HG02759 (cell line): ENCODE data around the gene RCL1.
"Not testable (repeated sequence)": the region's sequence is repeated elsewhere in the genome, so short reads cannot be mapped to it uniquely, and the experiment has no call there.

ENCODE experiments used
- ATAC-seq: cut with Tn5 transposase; IDR thresholded peaks from one replicate; pipeline ENCODE4 v1.9.1; 2021; ENCODE audit warnings: mild to moderate bottlenecking, moderate library complexity; ENCODE audit not compliant: unreplicated experiment

Gene RCL1

DNA sequence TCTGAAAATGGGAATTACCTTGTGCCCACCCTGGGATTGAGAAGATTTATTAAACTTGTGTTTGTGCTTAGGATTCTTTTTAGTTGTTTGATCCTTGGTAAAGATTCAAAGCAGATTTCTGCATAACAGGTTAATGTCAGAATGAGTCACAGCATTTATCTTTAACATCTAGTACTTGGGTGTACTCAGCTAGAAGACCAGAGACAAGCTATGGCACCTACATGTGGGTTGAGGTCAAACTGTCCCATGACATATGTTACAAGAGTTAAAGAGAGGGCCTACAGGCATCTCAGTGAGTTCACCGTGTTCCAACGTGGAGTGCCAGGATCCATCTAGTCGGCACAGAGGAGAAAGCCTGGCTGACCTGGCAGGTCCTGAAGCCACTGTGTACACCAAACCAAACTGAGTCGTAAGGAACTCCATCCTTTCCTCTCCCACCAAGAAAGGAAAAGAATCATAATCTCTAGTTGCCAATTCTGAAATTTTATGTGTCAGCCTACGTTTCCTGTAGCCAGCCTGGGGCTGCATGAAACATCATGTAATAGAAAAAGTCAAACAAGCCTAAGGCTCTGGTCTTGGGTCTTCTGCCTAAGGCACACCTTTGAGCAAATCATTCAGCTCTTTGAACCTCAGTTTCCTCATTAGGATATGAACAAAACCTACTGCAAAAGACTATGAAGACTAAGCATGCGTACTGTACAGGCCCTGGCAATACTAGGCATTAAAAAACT is 73.7 kb downstream of the RCL1 start:
- ATAC-seq: no peak

- no peak for ATAC-seq
These were observed 80.3 kb downstream of the RCL1 start for GRCh38 chr9:4873066-4873465.

- no peak for ATAC-seq
These were observed 82.8 kb downstream of the RCL1 start for GRCh38 chr9:4875559-4875958.

DNA sequence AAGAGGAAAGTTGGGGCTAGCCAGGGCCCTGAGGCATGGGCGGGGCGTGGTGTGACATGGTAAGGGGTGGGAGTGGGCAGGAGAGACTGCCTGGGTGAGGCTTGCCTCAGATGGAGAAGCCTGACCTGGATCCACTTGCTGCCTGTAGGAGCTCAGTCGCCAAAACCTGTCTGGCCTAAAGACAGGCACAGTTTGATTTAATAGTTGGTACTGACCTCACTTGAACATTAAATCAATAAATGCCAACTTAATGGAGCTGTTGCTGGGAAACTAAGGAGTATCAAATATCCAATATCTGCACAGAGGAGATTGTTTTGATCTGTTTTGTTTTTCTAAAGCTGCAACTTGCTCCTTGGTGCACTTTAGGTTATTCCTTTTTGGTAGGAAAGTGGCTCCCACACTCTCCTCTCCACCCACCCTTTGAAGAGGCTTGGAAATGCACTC is 86.4 kb downstream of the RCL1 start:
- ATAC-seq: no peak

GRCh38 chr9:4883326-4883873 is 90.7 kb downstream of the RCL1 start:
- ATAC-seq: no peak

DNA sequence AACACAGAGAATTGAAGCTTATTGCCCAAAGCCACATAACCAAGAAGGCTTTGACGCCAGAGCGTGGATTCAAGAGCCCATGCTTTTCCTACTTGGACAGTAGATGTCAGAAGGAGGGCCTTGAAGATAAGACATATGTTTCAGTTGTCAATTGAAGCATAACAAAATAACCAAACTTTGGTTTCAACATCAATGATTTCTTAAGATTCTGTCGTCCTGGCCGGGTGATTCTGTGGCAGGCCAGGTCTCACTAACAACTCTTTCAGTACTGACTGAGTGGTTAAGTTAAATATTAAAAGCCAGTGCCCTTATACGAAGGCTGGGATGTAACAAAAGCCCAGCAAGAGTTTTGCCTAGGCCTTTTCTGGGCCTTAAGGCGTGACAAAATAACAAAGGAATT is 94.0 kb downstream of the RCL1 start:
- ATAC-seq: peak; percentile 98

- no peak for ATAC-seq
These were observed 94.8 kb downstream of the RCL1 start for GRCh38 chr9:4887556-4887955.

GRCh38 chr9:4890242-4890641 is 97.5 kb downstream of the RCL1 start:
- no peak for ATAC-seq

- no peak for ATAC-seq
These were observed 98.2 kb downstream of the RCL1 start for GRCh38 chr9:4890929-4891328.

GRCh38 chr9:4891674-4892073 is 98.9 kb downstream of the RCL1 start:
- ATAC-seq: no peak

GRCh38 chr9:4892501-4893194 is 99.9 kb downstream of the RCL1 start:
- no peak for ATAC-seq

- no peak for ATAC-seq
These were observed 101.3 kb downstream of the RCL1 start for GRCh38 chr9:4894076-4894475.

DNA sequence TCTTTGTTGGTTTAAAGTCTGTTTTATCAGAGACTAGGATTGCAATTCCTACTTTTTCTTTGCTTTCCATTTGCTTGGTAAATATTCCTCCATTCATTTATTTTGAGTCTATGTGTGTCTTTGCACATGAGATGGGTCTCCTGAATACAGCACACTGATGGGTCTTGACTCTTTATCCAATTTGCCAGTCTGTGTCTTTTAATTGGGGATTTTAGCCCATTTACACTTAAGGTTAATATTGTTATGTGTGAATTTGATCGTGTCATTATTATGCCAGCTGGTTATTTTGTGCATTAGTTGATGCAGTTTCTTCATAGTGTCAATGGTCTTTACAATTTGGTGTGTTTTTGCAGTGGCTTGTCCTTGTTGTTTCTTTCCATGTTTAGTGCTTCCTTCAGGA is 107.1 kb downstream of the RCL1 start:
- ATAC-seq: not testable (repeated sequence)

DNA sequence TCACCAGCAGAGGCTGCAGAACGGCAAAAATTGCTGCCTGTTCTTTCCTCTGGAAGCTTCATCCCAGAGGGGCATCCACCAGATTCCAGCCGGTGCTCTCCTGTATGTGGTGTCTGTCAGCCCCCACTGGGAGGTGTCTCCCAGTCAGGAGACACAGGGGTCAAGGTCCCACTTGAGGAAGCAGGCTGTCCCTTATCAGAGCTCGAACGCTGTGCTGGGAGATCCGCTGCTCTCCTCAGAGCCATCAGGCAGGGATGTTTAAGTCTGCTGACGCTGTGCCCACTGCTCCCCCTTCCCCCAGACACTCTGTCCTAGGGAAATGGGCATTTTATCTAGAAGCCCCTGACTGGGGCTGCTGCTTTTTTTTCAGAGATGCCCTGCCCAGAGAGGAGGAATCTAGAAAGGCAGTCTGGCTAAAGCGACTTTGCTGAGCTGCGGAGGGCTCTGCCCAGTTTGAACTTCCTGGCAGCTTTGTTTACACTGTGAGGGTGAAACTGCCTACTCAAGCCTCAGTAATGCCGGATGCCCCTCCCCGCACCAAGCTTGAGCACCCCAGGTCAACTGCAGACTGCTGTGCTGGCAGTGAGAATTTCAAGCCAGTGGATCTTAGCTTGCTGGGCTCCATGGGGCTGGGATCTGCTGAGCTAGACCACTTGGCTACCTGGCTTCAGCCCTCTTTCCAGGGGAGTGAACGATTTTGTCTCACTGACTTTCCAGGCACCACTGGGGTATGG is 108.8 kb downstream of the RCL1 start:
- ATAC-seq: not testable (repeated sequence)

DNA sequence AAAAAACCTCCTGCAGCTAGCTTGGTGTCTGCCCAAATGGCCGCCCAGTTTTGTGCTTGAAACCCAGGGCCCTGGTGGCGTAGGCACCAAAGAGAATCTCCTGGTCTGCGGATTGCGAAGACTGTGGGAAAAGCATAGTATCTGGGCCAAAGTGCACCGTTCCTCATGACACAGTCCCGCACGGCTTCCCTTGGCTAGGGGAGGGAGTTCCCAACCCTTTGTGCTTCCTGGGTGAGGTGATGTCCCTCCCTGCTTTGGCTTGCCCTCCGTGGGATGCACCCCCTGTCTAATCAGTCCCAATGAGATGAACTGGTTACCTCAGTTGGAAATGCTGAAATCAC is 109.4 kb downstream of the RCL1 start:
- no peak for ATAC-seq

- no peak for ATAC-seq
These were observed 111.8 kb downstream of the RCL1 start for GRCh38 chr9:4904322-4905134.

DNA sequence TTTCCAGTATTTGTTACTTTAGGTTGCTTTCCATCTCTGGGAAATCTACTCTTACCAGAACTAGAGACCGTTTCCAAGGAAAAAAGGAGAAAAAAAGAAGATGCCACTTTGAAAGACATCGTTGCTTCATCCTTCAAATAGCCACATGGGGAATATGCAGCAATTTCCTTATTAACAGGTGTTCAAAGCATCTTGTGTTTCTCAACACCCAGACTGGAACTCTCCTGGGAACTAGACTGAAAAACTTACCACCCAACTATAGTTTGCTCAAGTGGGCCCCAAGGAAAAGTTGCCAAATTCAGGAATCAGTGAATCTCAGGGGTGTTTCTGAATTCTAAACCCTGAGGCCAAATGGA is 112.4 kb downstream of the RCL1 start:
- no peak for ATAC-seq
